Stimulated activated naive CD4-positive, alpha-beta T cell treated with Interleukin-2 at 50 U/mL for 16 hours (primary cell): ENCODE data around the gene MAVS.
A peak's percentile ranks its signal among the peaks of the same experiment; 100 is the strongest.

Experiments used
- DNase-seq: peaks from one replicate; lab custom pipeline; 2025; lab: John Stamatoyannopoulos, UW

The MAVS gene

GRCh38 chr20:3846740-3847428, at the start of gene MAVS:
Gene MAVS (plus strand): TSS chr20:3846834. CDS start chr20:3854625, 7,791 bp downstream.
- peak; percentile 85 for DNase-seq

GRCh38 chr20:3797226-3797545, 49.4 kb upstream of the MAVS start:
- no peak for DNase-seq

- DNase-seq: peak; percentile 39
Observed at GRCh38 chr20:3797592-3798372, 48.9 kb upstream of the MAVS start.

GRCh38 chr20:3798373-3798768, 48.3 kb upstream of the MAVS start:
- no peak for DNase-seq

GRCh38 chr20:3798908-3799248, 47.8 kb upstream of the MAVS start:
- DNase-seq: no peak

GRCh38 chr20:3800256-3800877, 46.3 kb upstream of the MAVS start:
- DNase-seq: no peak

- no peak for DNase-seq
Observed at GRCh38 chr20:3800878-3801260, 45.8 kb upstream of the MAVS start.

- no peak for DNase-seq
Observed at GRCh38 chr20:3801299-3801698, 45.3 kb upstream of the MAVS start.

GRCh38 chr20:3801846-3802245, 44.8 kb upstream of the MAVS start:
- no peak for DNase-seq

- no peak for DNase-seq
Observed at GRCh38 chr20:3802524-3803239, 44.0 kb upstream of the MAVS start.

- DNase-seq: no peak
Observed at GRCh38 chr20:3803289-3803688, 43.3 kb upstream of the MAVS start.

- DNase-seq: no peak
Observed at GRCh38 chr20:3803854-3804253, 42.8 kb upstream of the MAVS start.

GRCh38 chr20:3804254-3804751, 42.3 kb upstream of the MAVS start:
- no peak for DNase-seq

GRCh38 chr20:3804781-3805180, 41.9 kb upstream of the MAVS start:
- DNase-seq: no peak

GRCh38 chr20:3808544-3808943, 38.1 kb upstream of the MAVS start:
- no peak for DNase-seq

GRCh38 chr20:3811467-3812258, 35.0 kb upstream of the MAVS start:
- peak; percentile 94 for DNase-seq

GRCh38 chr20:3812259-3812681, 34.4 kb upstream of the MAVS start:
- no peak for DNase-seq

- no peak for DNase-seq
Observed at GRCh38 chr20:3812975-3813847, 33.4 kb upstream of the MAVS start.

- DNase-seq: no peak
Observed at GRCh38 chr20:3813848-3814581, 32.6 kb upstream of the MAVS start.

- no peak for DNase-seq
Observed at GRCh38 chr20:3814928-3815495, 31.6 kb upstream of the MAVS start.
